ENCODE data around the gene MAST2.
"Not testable (repeated sequence)": the region's sequence is repeated elsewhere in the genome, so short reads cannot be mapped to it uniquely, and the experiment has no call there.

Gene MAST2

GRCh38 chr1:46030876-46031660, 227.7 kb downstream of the MAST2 start:
- no peak for DNase-seq

GRCh38 chr1:46034601-46035516, 231.4 kb downstream of the MAST2 start:
- DNase-seq: no peak

GRCh38 chr1:46036894-46037839, 233.8 kb downstream of the MAST2 start:
- DNase-seq: peak; percentile 89 to 90

GRCh38 chr1:46039571-46040052, 236.2 kb downstream of the MAST2 start:
- DNase-seq: no peak

GRCh38 chr1:46041551-46041950, 238.1 kb downstream of the MAST2 start:
- DNase-seq: no peak

GRCh38 chr1:46041974-46042373, 238.6 kb downstream of the MAST2 start:
- DNase-seq: no peak

GRCh38 chr1:46043458-46044017, 240.1 kb downstream of the MAST2 start:
- no peak for DNase-seq

- DNase-seq: no peak
Observed at GRCh38 chr1:46044116-46044515, 240.7 kb downstream of the MAST2 start.

GRCh38 chr1:46053734-46054133, 250.3 kb downstream of the MAST2 start:
- DNase-seq: no peak

GRCh38 chr1:46056325-46056724, 252.9 kb downstream of the MAST2 start:
- DNase-seq: no peak

GRCh38 chr1:46057215-46057614, 253.8 kb downstream of the MAST2 start:
- DNase-seq: not testable (repeated sequence)

GRCh38 chr1:46057781-46058180, 254.4 kb downstream of the MAST2 start:
- DNase-seq: no peak

- DNase-seq: no peak
Observed at GRCh38 chr1:46058936-46059335, 255.5 kb downstream of the MAST2 start.

GRCh38 chr1:46061146-46061545, 257.7 kb downstream of the MAST2 start:
- no peak for DNase-seq

GRCh38 chr1:46062651-46063319, 259.4 kb downstream of the MAST2 start:
- peak; percentile 57 for DNase-seq

- no peak for DNase-seq
Observed at GRCh38 chr1:46064708-46065107, 261.3 kb downstream of the MAST2 start.

- no peak for DNase-seq
Observed at GRCh38 chr1:46065405-46065804, 262.0 kb downstream of the MAST2 start.

GRCh38 chr1:46067652-46068051, 264.2 kb downstream of the MAST2 start:
- DNase-seq: no peak

- no peak for DNase-seq
Observed at GRCh38 chr1:46068525-46068924, 265.1 kb downstream of the MAST2 start.

- DNase-seq: no peak
Observed at GRCh38 chr1:46070164-46070814, 266.9 kb downstream of the MAST2 start.

- DNase-seq: no peak
Observed at GRCh38 chr1:46072975-46073374, 269.6 kb downstream of the MAST2 start.

Data from activated T-cell treated with anti-CD3 and anti-CD28 coated beads, Interleukin-2, amount 50 U/mL, for 48 hours (primary cell).